ENCODE results near the gene DIPK1B.

DIPK1B gene

DNA sequence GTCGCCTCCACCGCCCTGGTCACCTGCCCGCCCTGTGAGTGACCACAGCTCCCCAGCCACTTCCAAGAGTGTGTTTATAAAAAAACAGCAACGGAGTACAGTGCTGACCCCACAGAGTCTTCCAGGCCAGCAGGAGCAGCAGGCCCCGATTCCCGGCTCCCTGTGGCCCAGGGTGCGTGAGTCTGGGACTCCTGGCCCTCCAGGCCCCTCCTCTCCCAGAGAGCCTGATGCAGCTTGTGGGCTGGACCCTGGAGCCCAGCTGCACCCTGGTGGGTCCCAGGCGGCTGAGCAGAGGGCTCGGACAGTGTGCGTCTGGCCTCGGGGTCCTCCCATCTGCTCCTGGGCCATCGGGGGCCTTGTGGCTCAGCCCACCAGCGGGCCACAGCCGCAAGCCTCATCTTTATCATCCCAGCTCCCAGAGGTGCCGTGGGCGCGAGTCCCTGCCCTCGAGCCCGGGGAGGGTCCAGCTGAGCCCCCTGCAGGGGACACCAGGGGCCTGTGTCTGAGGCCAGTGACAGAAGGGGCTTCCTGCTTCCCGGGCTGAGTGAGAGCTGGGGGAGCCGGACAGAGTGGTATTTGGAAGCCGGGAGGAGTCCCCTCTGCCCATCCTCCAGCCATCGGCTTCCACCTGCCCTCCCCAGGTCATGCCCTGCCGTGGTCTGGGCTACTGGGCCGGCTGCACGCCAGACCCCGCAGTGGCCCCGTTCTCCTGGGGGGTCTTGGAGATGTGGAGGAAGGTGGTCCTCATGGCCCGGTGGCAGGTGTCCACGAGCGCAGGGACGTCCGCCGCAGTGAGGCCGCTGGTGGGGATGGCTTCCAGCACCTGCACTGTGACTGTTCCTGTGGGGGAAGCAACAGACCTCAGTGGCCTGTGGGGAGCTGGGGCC lies 39.0 kb upstream of the DIPK1B start:
- DNase-seq (ENCODE audit: low read depth): no peak

DNA sequence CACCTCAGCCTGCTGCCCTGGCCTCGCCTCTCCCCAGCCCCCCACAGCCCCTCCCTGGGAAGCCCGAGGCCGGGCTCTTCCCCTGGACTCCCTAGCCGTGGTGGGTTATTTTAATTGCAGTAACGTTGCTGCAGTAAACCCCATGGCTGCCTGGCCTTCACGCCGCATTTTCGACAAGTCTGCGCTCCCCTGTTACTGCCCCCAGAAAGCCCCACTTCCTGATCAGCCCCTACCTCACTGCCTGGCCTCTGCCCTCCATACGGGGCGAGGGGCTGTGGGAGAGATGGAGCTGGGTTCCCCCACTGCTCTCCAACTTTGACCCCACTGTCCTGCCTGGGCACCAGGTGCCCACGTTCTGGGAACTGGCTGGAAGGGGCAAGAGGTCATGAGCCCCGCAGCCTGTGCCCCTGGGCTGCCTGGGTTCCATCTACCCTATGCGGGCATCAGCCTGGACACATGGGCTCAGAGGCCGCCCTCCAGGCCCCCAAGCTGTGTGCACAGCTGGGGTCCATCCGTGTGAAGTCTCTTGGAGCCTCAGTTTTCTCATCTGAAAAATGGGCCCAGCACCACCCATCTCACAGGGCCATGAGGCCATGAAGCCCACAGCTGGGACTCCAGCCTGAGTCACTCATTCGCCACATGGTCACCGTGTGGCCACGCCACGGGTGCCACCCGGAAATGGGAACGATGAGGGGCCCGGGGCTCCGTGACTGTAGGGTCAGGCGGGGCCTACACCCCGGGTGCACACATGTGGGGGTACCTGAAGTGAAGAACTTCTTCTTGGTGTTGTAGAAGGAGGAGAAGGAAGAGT lies 38.2 kb upstream of the DIPK1B start:
- DNase-seq (ENCODE audit: low read depth): no peak

DNA sequence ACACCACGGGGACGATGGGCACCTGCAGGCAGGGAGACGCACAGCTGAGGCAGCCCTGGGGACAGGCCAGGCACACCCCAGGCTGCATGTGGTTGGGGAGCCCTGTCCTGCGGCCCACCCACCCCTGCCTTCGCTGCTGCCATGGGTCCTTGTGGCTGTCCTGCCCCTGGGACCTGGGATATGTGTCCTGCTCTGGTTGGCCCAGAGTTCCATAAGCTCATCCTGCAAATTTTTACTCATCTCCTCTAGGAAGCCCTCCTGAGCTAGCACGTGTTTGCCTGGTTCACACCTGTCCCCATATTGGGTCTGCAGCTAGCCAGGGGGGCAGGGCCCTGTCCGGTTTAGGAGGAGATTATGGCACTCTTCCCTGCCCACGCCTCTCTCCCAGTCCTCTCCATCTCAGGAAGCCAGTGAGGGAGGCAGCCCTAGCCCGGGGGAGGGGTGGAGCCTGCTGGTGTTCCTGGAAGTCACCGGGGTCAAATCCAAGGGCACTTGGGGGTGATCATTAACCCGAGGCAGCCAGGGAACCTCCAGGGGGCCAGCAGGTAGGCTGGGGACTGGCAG lies 37.5 kb upstream of the DIPK1B start:
- DNase-seq (ENCODE audit: low read depth): no peak

DNA sequence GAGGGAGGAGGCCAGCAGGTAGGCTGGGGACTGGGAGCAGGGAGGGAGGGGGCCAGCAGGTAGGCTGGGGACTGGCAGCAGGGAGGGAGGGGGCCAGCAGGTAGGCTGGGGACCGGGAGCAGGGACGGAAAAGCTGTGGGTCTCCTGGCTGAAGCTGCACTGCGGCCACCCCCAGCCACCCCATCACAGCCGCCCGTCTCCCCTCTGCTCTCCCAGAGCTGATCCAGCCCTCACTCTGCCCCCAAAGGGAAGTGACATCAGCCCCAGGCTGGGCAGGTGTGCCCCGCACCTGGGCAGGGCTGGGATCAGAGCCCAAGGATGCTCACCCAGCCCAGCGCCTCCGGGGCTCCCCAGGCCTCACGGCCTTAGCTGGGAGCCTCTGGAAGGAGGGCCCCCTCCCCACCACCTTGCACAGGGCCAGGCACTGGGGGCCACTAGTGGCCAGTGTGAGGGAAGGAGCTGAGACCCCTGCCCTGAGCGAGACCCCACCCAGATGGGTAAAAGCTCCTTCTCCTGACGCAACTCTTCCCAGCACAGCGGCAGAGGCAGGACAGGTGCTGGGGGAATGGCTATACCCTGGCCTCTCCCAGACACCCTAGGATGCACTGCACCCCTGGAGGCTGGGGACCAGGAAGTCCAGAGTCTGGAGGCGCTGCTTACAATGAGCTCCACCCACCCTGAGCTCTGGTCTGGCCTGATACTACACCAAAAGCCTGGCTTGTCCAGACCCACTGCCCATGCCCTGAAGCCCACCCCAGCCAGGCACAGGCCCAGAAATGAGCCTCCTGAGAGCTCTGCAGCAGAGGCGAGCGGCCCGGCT lies 36.7 kb upstream of the DIPK1B start:
- no peak for DNase-seq (ENCODE audit: low read depth)

DNA sequence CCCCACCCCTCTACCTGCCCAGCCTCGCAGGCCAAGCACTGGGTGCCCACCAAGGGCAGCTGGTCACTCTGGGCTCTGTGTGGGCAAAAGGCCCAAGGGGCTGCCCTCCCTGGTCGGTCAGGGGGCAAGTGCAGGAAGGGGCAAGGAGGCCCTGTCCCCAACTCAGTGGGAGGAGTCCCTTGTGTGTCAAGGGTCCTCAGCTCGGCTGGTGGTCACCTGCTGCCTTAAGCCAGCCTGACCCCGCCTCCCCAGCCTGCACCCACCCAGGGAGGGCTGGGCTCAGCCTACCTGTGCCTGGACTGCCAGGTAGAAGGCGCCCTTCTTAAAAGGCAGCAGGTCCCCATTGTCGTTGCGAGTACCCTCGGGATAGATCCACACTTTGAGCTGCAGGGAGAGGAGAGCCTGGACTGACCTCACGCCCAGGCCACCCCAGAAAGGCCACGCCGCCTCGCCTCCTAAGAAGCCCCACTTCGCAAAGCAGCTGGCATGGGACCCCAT lies 36.0 kb upstream of the DIPK1B start:
- DNase-seq (ENCODE audit: low read depth): no peak

DNA sequence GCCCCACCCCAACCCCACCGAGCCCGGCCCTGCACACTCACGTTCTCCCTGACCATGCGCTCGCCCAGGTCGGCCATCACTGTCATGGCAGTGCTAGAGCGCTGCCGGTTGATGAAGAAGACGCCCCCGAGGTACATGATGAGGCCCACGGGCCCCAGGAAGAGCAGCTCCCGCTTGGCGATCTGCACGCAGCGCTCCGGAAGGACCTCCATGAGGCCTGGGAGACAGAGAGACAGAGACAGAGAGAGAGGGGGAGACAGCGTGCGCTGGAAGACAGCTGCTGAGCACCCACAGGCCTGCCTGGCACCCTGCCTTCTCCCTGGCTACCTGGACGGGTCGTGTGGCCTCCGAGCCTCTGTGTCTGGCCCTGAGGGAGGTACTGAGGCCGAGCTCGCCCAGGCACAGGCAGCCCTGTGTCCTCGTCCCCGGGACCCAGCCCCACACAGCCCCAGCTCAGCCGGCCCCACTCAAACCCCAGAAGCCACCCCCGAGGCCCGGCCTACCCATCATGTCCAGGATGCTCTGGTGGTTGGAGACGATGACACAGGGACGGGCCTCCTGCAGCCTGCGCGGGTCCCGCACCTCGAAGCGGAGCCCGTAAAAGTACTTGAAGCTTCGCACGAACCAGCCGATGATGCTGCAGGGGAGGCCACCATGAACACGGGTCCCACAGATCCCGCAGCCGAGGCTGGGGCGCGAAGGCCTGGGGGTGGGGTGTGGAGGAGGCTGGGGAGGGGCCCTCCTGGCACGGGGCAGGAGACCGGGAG lies 35.3 kb upstream of the DIPK1B start:
- DNase-seq (ENCODE audit: low read depth): no peak

DNA sequence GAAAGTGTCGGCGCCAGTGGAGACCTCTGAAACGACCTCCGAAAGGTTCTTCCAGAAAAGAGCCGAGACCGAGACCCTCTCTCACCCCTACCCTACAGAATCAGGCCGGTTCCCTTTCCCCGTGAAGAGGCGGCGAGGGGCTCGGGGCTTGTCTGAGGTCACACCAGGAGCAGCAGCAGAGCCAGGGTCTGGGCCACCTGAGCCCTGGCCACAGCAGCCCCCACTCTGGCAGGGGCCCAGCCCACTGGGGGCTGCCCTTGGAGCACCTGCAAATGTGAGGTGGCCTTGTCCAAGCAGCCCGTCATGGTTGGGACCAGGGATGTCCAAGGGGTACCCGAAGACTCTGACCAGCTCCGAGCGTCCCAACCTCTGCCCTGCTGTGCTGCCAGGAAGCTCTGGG lies 34.3 kb upstream of the DIPK1B start:
- DNase-seq (ENCODE audit: low read depth): no peak

DNA sequence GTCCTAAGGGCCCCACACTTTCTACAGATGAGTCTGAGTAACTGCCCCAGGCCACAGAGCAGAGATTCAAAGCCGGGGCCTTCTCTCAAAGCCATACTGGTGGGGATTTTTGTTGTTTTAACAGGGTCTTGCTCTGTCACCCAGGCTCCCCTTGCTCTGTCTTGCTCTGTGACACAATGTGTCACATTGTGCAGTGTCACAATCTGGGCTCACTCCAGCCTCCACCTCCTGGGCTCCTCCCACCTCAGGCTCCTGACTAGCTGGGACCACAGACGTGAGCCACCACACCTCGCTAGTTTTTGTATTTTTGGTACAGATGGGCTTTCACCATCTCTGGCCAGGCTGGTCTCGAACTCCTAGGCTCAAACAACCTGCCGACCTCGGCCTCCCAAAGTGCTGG lies 33.7 kb upstream of the DIPK1B start:
- DNase-seq (ENCODE audit: low read depth): no peak

DNA sequence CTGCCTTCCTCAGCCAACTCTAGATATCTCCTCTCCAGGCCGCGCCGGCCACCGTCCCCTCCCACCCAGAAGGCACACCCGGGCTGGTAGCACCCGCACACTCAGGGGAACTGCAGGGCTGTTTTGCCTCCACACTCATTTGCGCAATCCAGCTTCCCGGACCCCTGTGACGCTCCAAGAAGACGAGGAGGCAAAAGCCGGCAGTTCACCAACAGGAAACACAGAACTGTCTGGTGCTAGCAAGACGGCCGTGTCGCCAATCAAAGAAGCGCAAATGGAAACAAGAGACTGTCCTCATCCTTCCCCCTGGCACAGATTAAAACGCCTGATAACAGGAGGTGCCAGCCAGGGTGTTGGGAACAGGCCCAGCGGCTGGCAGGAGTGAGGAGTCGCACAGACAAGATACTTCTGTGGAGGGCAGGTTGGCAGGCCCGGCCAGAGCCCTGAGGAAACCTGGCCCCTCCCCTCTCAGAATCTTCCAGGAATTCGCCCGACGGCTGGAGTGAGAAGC lies 32.9 kb upstream of the DIPK1B start:
- DNase-seq (ENCODE audit: low read depth): no peak

DNA sequence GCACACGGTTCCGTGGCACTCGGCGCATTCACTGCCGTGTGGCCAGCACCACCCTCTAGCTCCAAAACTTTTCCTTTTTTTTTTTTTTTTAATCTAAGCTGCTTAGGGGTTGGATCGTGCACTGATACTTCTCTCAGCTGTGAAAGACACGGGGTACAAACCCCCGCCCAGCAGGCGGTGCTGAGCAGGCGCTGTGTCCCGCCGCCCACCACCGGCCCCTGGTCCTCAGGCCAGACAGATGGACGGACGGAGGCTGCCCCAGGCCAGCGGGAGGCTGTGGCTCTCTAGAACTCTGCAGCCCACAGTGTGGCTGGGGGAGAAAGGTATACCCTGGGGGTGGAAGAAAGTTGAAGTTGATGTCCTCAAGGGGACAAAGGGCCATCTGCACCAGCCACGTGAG lies 31.3 kb upstream of the DIPK1B start:
- no peak for DNase-seq (ENCODE audit: low read depth)

DNA sequence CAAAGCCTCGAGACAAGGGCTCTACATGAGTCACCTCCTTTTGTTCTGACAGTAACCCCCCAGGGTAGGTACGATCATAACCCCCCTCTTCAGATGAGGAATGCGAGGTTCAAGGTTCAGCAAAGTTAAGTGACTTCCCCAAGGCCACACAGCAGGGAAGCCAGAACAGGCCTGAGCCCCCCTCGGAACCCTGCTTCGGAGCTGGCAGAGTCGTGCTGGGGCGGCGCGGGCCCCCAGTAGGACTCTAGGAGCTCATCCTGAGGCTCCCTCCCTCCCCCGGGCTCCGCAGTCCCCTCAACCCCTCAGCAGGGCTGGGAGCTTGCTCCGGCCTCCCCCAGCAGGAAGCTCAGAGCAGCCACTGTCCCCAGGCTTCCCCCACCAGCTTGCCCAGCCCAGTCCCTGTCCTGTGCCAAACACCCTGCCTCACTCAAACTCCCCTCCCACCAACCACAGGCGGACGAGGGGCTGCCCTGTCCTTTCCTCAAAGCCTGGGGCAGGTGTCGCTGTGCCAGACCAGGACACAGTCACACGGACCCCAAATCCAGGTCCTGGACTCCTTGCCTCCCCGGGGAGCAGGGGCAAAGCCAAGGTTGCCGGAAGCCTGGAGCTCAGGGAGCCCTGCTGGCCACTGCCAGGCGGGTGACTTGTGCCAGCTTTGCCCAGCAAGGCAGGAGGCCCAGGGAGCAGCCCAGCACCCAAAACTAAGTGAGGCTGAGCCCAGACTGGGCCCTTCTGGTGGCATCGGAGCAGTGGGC lies 30.2 kb upstream of the DIPK1B start:
- DNase-seq (ENCODE audit: low read depth): no peak

DNA sequence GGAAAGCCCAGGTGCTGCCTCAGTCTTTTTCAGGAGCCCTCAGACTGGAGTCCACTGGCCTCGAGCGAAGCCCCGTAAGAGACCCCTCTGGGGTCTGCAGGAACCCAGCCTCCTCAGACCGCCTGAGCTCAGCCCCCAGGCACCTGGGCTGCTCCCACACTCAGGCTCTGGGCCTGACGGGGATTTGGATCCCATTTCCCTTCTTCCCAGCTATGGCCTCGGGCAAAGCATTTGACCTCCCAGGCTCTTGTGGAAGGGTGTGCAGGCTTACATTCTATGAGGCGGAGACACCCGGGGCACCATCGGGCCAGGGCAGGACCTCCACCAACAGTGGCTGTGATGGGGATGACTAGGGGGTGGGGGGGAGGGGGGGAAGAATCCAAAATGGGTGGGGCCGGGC lies 29.7 kb upstream of the DIPK1B start:
- DNase-seq (ENCODE audit: low read depth): no peak

DNA sequence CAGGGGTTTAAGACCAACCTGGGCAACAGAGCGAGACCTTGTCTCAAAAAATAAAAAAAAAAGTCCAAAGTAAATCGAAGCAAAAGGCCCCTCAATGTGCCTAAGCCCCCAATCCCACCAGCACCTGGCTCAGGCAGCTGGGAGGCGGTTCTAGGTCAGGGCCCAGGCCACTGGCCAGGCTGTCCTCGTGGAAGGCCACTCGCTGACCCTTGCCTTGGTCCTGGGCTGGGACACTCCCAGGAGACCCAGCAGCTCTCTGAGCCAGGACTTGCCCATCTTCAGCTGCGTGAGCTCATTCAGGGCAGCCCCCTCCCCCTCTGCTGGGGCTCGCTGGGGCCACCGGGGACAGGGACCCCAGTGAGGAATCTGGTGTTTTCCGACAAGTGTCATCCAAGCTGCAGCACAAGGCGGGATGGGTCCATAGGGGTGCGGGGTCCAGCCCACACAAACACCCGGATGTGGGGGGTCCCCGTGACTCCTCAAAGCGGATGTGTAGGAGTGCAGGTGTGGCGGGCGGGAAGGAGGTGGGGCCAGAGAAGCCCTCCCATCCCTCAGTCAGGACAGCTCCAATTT lies 29.1 kb upstream of the DIPK1B start:
- no peak for DNase-seq (ENCODE audit: low read depth)

DNA sequence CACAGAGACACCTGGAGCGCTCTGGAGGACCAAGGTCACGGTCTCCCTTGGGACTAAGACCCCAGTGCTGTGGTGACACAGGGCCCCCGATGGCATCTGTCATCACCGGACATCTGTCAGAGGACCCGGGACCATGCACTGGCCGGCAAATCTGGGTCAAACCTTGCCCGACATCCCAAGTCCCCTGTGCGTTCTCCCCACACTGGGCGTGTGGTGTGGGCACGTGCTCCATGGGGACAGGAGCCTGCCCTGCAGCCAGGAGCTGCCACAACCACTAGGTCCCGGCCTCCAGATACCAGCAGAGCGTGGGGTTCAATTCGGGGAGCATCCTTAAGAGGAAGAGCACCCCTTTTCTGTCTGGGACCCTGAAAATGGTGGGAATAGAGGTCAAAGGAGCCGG lies 28.6 kb upstream of the DIPK1B start:
- no peak for DNase-seq (ENCODE audit: low read depth)

DNA sequence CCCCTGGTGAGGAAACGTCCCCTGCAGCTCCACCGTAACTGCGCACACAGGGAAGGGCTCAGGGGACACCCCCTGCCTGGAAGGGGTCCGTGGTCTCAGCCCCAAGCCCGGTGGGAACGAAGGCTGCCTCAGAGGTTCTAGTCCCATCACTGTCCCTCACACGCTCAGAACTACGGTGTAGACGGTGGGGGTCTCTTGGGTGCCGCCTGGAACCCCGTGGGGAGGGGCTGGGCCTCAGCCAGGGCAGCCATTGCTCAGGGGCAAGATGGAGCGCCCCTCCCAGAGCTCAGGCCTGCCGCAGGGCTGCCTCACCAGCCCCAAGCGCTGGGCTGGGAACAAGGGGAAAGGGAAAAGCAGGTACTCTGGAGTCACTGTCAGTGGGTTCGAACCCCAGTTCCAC lies 28.0 kb upstream of the DIPK1B start:
- no peak for DNase-seq (ENCODE audit: low read depth)

DNA sequence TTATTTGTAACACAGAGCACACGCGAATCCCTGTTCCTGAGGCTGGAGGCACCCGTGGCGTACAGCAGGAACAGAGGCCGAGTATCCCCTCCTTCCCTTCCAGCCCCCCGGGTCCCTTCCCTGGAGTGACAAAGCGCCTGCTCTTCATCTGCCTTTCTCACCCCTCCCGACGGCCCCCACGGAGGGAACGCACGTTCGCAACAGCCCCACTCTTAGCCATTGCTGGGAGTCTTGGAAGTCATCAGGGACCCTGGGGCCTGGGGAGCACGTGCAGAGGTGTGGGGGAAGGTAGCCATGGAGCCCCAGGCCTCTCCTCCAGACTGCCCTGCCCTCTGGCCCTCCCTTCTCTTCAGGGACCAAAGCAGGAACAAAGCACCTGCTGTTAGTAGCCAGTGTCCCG lies 27.6 kb upstream of the DIPK1B start:
- DNase-seq (ENCODE audit: low read depth): no peak

DNA sequence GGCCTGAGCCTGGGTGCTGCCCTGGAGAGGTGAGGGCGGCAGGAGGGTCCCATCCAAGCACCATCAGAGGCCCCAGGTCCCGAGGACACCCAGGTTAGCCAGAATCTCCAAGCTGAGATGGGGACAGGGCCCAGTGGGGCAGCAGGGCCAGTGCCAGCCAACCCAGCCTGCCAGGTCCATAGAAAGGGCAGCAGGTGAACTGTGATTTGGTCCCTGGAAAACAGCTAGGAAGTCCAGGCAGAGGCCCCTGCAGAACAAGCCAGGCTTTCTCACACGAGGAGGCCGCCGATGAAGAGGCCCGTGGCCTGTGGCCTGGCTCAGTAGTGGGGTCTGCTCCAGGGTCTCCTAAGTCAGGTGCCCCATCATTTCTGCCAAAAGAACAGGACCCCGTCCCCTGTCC lies 27.2 kb upstream of the DIPK1B start:
- DNase-seq (ENCODE audit: low read depth): no peak

DNA sequence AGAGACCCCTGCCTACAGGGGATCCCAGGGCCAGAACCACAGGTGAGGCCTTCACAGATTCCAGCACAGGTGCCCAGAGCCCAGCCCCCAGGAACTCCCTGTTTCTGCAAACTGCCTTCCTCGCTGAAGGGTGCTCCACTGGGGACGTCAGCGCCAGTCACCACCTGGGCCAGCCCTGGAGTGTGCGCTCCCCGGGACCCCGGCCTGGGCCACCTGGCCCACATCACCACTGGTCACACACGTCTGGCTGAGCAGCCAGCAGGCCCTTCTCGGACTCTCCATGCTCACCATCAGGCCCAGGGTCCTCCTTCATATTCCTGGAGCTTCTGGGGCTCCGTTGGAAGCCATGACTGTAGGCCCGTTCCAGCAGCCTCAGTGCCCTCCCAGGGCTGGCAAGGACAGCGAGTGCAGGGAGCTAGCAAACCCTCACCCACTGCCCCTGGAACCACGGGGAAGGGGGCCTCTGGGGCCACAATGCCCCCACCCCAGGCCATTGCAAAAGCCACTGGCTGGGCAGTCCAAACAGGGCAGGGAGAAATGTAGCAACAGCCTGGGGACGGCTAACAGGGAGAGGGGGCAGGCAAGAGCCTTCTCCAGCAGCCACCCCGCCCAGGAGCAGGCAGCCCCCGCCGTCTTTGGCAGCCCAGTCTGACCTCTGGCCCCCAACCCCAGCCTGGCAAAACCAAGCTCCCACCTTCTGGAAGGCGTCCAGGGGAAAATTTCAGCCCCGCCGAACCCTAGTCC lies 26.4 kb upstream of the DIPK1B start:
- DNase-seq (ENCODE audit: low read depth): no peak

DNA sequence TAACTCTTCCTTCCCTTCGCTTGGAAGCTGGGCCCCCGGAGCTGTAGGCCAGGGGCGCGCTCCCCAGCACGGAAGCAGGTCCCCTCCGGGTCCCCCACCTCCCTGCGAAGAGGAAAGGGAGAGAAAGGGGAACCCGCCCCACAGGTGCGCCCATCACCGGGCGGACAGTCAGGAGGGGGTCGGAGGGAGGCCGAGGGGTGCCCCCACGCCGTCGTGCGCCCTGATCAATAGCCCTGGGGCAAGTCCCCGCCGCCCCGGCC lies 25.9 kb upstream of the DIPK1B start:
- DNase-seq (ENCODE audit: low read depth): no peak

Data from stromal cell of bone marrow (primary cell).